OCI-LY7 (cell line): Measurements from ENCODE around the gene RAPGEF2. TPM values are rescaled to one million over a fixed set of nuclear protein-coding genes. Genes with fewer than 3 reads are reported as not detected.
A peak's percentile ranks its signal among the peaks of the same experiment; 100 is the strongest.

Experiments
- BruUV-seq: library from RNA; stranded (reverse); fragments of 400-500 nt; replicated peaks from 2 replicates; lab custom pipeline; 2021; lab: Mats Ljungman, UMichigan
- CTCF ChIA-PET: fragments of 300-600 bp; sonication (Branson Sonifier 250); formaldehyde crosslinking; loops from one replicate; lab custom pipeline; 2022; ENCODE audit warnings: antibody characterized with exemption; ENCODE audit not compliant: unreplicated experiment; lab: Charles Lee
- POLR2A ChIA-PET: fragments of 300-600 bp; sonication (Branson Sonifier 250); formaldehyde crosslinking; loops from one replicate; lab custom pipeline; 2022; ENCODE audit warnings: antibody characterized with exemption; lab: Charles Lee
- DNase-seq: peaks from one replicate; pipeline ENCODE4 v3.0.0-alpha.2; 2015; ENCODE audit warnings: low spot score
- H2AFZ ChIP-seq: fragments of 200-600 bp; sonication (generic), shearing (Covaris generic); 2 replicates; pipeline ENCODE4 v1.6.1; 2014; ENCODE audit warnings: mild to moderate bottlenecking, antibody characterized with exemption, low read length, moderate library complexity
- H3K27ac ChIP-seq: fragments of 200-600 bp; sonication (generic); 2 replicates; pipeline ENCODE4 v1.5.1; 2014; ENCODE audit warnings: mixed run types, low read depth, mild to moderate bottlenecking, moderate library complexity, low read length, inconsistent platforms; ENCODE audit not compliant: poor library complexity, severe bottlenecking
- H3K36me3 ChIP-seq: fragments of 200-600 bp; sonication (generic); 2 replicates; pipeline ENCODE4 v1.6.1; 2014; ENCODE audit warnings: mild to moderate bottlenecking, antibody characterized with exemption, low read length, moderate library complexity, mixed read lengths; ENCODE audit not compliant: insufficient read depth
- H3K4me1 ChIP-seq: fragments of 200-600 bp; sonication (generic); 2 replicates; pipeline ENCODE4 v1.5.1; 2014; ENCODE audit warnings: mild to moderate bottlenecking, low read length; ENCODE audit not compliant: insufficient read depth, poor library complexity, severe bottlenecking
- H3K4me2 ChIP-seq: fragments of 200-600 bp; sonication (generic); 2 replicates; pipeline ENCODE4 v1.6.1; 2014; ENCODE audit warnings: mild to moderate bottlenecking, low read length
- H3K4me3 ChIP-seq: fragments of 200-600 bp; sonication (generic); 2 replicates; pipeline ENCODE4 v1.5.1; 2014; ENCODE audit warnings: mild to moderate bottlenecking, low read depth, low read length; ENCODE audit not compliant: poor library complexity, severe bottlenecking
- H3K79me2 ChIP-seq: fragments of 200-600 bp; sonication (generic); 2 replicates; pipeline ENCODE4 v1.6.1; 2016; ENCODE audit warnings: low read depth, mild to moderate bottlenecking, low read length, moderate library complexity, mixed read lengths; ENCODE audit not compliant: insufficient read depth
- H3K9me2 ChIP-seq: fragments of 200-600 bp; sonication (generic); 2 replicates; pipeline ENCODE4 v1.6.1; 2016; ENCODE audit warnings: mild to moderate bottlenecking, low read length, mixed read lengths; ENCODE audit not compliant: insufficient read depth
- H3K9me3 ChIP-seq: fragments of 200-600 bp; sonication (generic); 2 replicates; pipeline ENCODE4 v1.6.1; 2014; ENCODE audit warnings: mild to moderate bottlenecking, mixed run types, low read length, mixed read lengths
- H4K20me1 ChIP-seq: fragments of 200-600 bp; sonication (generic); 2 replicates; pipeline ENCODE4 v1.6.1; 2014; ENCODE audit warnings: mild to moderate bottlenecking, antibody characterized with exemption, low read length, moderate library complexity, mixed read lengths; ENCODE audit not compliant: insufficient read depth
- EZH2phosphoT487 ChIP-seq: fragments of 200-600 bp; sonication (generic); IDR thresholded peaks from 2 replicates; pipeline ENCODE4 v1.6.1; 2018; ENCODE audit warnings: low read depth, borderline replicate concordance, mild to moderate bottlenecking, mixed run types, antibody characterized with exemption, low read length, moderate library complexity, mixed read lengths
- intact Hi-C: fragments of 100-400 bp; cut with micrococcal nuclease; formaldehyde crosslinking; loops from one replicate; pipeline ENCODE4 v1.10.0; 2022; ENCODE audit not compliant: unreplicated experiment
- total RNA-seq, 2 experiments: library from RNA; depleted of rRNA in 1 of 2; stranded (reverse); fragments of >200 nt in 1 of 2; shearing (Covaris generic) in 1 of 2; gene quantifications; 2 replicates each; pipeline ENCODE4 v1.2.3, GENCODE V29; 2014 to 2022
- TF ChIP-seq, protein P1 (sequence below): fragments of 200-600 bp; sonication (generic); conservative IDR thresholded peaks from 2 replicates; pipeline ENCODE4 v1.5.1; 2014; ENCODE audit warnings: mild to moderate bottlenecking, antibody characterized with exemption, low read length, moderate library complexity, mixed read lengths

The RAPGEF2 gene
- total RNA-seq, 2 experiments from 2014 or later, result 4.6 to 6.5 TPM

GRCh38 chr4:159188646-159189045 lies 85.8 kb downstream of the RAPGEF2 start:
- Histone ChIP-seq H4K20me1 (no peaks in the 10 kb centered on the region), H3K4me1 (no peaks in the 10 kb centered on the region), H3K9me2 (no peaks in the 10 kb centered on the region), H3K9me3 (no peaks in the 10 kb centered on the region), H3K4me2 (no peak overlapping the region), H3K79me2 (no peaks in the 10 kb centered on the region), H3K27ac (no peak overlapping the region), H3K4me3 (no peak overlapping the region), H2AFZ (no peak overlapping the region), H3K36me3 (no peaks in the 10 kb centered on the region; the same call in 1 of the 2 replicates)
- POLR2A ChIA-PET, result interaction anchor here (0.7 kb wide), 1 partner anchor 18 kb away, joined by 4 read pairs; no protein-coding TSS in a partner anchor
- peak; percentile 26 for DNase-seq
- BruUV-seq, result no TSS peak
- CTCF ChIA-PET, result no interaction called here
- intact Hi-C loops, result no loop called here
- TF ChIP-seq, protein P1, sequence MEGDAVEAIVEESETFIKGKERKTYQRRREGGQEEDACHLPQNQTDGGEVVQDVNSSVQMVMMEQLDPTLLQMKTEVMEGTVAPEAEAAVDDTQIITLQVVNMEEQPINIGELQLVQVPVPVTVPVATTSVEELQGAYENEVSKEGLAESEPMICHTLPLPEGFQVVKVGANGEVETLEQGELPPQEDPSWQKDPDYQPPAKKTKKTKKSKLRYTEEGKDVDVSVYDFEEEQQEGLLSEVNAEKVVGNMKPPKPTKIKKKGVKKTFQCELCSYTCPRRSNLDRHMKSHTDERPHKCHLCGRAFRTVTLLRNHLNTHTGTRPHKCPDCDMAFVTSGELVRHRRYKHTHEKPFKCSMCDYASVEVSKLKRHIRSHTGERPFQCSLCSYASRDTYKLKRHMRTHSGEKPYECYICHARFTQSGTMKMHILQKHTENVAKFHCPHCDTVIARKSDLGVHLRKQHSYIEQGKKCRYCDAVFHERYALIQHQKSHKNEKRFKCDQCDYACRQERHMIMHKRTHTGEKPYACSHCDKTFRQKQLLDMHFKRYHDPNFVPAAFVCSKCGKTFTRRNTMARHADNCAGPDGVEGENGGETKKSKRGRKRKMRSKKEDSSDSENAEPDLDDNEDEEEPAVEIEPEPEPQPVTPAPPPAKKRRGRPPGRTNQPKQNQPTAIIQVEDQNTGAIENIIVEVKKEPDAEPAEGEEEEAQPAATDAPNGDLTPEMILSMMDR, result no peak
- TF ChIP-seq EZH2phosphoT487, result no peak

DNA sequence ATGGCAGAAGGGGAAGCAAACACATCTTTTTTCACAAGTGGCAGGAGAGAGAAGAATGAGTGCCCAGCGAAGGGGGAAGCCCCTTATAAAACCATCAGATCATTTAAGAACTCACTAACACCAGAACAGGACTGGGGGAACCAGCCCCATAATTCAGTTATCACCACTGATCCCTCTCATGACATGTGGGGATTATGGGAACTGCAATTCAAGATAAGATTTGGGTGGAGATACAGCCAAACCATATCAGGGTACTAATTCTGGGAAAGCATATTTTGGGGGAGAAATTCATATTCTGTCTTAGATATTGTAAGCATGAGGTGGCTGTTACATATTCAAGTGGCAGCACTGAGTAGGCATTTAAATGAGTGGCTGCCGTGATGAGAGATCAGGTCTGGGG lies 87.8 kb downstream of the RAPGEF2 start:
- Histone ChIP-seq H3K79me2 (no peaks in the 10 kb centered on the region), H4K20me1 (no peaks in the 10 kb centered on the region), H3K36me3 (no peaks in the 10 kb centered on the region; the same call in 1 of the 2 replicates), H3K27ac (no peak overlapping the region), H3K4me2 (no peak overlapping the region), H3K9me2 (no peaks in the 10 kb centered on the region), H3K4me3 (no peak overlapping the region), H3K9me3 (no peaks in the 10 kb centered on the region), H3K4me1 (no peaks in the 10 kb centered on the region), H2AFZ (no peak overlapping the region)
- TF ChIP-seq, protein P1, result no peak
- no peak for TF ChIP-seq EZH2phosphoT487
- DNase-seq, result no peak
- ChIA-PET POLR2A (interaction anchor here (0.6 to 1.0 kb wide), 2 partner anchors 10 to 916 kb away, joined by 3 to 5 read pairs; no protein-coding TSS in a partner anchor), CTCF (no interaction called here)
- intact Hi-C loops, result no loop called here
- BruUV-seq, result no TSS peak

DNA sequence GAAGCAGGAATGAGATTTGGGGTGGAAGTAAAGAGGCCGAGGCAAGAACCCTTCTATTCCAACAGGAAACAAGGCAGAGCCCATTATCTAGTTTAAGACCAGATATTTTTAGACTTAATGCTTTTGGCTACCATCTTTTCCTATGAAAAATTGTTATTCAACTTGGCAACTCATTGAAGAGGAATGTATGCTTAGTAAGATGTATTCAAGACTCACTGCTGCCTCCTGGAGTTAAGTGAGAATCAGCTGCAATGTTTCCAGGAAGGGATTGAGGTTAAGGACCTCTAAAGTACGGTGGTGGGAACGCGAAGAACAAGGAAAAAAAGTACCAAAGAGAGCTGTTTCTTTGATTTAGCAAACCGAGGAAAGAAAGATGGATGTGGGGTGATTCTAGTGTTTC lies 89.1 kb downstream of the RAPGEF2 start:
- BruUV-seq, result no TSS peak
- ChIA-PET CTCF (no interaction called here), POLR2A (interaction anchor here (1.0 to 1.3 kb wide), 2 partner anchors 11 to 13 kb away, joined by 4 to 5 read pairs; no protein-coding TSS in a partner anchor)
- Histone ChIP-seq H3K9me3 (no peaks in the 10 kb centered on the region), H3K27ac (no peak overlapping the region), H3K4me2 (no peak overlapping the region), H3K4me1 (no peaks in the 10 kb centered on the region), H2AFZ (no peak overlapping the region), H4K20me1 (no peaks in the 10 kb centered on the region), H3K36me3 (no peaks in the 10 kb centered on the region; the same call in 1 of the 2 replicates), H3K79me2 (no peaks in the 10 kb centered on the region), H3K4me3 (no peak overlapping the region), H3K9me2 (no peaks in the 10 kb centered on the region)
- peak; percentile 25 for DNase-seq
- intact Hi-C loops, result no loop called here
- no peak for TF ChIP-seq EZH2phosphoT487
- TF ChIP-seq, protein P1, result peak; percentile 70
